Measurements from ENCODE around the gene TMEM213.
"Not testable (repeated sequence)": the region's sequence is repeated elsewhere in the genome, so short reads cannot be mapped to it uniquely, and the experiment has no call there.

TMEM213 gene

DNA sequence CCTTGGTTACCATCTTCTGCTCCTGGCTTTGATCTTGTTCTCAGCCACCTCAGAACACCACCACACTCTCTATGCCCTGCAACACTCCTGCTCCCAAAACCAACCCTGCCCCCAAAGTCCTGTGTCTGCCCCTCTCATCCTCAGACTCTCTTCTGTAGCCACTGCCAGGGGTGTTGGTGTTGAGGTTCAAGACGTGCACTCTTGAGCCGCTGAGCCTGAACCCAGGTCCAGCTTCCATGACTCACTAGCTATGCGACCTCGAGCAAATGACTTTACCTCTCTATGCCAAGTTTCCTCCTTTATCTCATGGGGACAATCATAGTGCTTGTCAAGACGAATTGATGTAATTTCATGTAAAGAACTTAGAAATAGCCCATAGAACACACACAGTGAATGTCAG lies 1.0 kb downstream of the TMEM213 start:
- no peak for DNase-seq

DNA sequence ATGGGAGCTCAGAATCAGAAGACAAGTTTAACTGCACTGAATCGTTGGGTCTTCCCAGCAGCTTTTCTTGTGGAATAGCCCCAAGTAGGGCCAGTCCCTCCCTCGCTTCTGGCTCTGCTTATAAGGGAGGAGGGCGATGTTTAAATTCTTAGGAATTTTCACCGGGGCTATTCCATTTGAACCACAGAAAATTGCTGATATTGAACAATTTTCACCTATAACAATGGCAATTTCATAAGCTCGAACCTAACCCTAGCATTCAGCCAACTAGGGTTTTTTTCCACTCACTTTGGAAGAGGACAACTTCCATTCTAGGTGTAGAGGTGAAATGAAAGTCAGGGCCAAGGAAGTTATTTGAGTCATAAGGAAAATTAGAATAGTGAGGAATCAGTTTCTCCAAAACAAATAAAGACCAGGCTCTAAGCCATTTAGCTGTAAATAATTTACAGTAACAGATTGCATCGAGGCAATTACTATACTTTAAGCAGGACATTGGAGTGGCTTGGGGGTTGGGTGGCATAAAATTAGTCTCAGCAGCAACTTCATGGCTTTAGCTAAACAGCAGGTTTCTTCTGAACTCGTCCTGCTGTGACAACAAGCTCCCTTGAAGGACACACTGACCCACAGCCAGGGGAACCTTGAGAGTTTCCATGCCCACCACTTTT lies 1.7 kb downstream of the TMEM213 start:
- no peak for DNase-seq

DNA sequence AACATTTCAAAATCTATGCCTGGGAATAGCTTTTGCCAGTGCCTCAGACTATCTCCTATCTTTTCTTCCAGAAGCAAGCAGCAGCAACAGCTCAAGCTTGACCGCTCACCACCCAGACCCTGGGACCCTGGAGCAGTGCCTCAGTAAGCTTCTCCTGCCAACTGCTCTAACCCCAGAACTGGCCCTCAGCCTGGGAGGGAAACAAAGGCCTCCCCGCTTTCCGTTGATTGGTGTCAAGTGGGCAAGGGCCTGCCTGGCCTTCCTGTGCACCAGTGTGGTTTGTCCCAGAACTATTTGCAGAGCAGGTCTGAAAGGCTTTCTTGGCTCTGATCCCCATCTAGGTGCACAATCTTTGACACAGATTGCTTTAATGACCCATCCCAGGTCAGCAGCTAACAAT lies 3.5 kb downstream of the TMEM213 start:
- no peak for DNase-seq

DNA sequence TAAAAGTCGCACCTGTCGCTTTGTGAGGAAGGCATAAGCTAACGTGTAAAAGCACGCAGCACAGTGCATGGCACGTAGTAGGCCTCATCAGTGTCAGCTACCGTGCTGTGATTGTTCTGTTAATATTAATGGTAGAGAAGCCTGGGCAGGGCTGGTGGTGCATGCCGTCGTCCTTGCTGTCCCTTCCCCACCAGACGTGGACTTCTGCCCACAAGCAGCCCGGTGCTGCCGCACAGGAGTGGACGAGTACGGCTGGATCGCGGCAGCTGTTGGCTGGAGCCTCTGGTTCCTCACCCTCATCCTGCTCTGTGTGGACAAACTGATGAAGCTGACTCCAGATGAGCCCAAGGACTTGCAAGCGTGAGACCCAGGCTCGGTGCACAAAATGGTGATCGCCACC lies 4.9 kb downstream of the TMEM213 start:
- no peak for DNase-seq

DNA sequence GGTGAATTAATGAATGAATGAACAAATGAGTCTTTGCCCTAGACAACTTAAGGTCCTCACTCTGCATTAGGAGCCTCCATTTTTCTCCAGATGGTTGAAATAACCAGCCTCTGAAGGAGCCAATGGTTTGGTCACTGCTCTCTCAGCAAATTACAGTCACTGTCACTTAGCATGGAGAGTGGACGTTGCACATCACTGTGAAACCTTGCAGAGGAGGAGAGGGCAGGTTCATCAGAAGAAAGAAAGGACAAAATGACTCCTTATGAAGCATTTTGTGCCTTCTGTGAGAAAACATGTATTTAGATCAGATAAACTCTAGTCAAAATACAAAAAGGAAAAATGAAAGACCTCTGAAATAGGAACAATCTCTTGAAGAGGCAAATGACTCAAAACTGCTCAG lies 6.8 kb downstream of the TMEM213 start:
- no peak for DNase-seq

DNA sequence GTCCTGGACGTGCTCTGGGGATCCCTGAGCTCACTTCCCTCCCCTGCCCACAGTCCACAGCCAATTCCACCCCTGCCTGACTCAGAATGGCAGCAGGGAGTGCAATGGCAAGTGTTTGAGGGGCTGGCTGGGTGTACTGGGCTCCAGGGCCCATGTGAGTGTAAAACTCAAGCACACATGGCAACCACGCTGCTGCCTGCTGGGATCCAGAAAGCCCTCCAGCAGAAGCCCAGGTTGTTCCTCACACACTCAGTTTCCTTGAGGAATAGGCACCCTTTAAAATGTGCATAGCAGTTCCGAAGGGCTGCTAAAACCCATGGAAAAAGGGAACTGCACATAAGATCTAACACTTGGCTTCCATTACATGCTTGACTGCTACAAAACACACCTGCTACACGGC lies 11.6 kb downstream of the TMEM213 start:
- DNase-seq, result no peak

DNA sequence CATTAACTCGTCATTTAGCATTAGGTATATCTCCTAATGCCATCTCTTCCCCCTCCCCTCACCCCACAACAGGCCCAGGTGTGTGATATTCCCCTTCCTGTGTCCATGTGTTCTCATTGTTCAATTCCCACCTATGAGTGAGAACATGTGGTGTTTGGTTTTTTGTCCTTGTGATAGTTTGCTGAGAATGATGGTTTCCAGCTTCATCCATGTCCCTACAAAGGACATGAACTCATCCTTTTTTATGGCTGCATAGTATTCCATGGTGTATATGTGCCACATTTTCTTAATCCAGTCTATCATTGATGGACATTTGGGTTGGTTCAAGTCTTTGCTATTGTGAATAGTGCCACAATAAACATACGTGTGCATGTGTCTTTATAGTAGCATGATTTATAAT lies 13.5 kb downstream of the TMEM213 start:
- not testable (repeated sequence) for DNase-seq

DNA sequence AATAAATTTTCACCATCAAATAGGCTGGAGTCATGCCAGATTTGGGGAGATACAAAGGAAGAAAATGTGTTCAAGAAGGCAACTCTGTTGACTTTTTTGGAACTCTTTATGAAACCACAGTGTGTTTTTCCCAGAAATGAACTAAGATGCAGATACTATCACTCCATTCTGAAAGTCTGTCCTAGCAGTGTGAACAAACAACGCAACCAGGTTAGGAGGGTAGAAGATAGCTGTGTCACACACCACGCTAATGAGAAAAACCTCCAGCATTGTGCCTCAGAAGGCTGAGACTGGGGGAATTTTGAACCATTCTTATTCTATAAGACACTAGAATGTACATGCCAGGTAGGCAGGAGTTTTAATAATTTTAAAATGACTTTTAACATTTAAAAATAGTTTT lies 16.2 kb downstream of the TMEM213 start:
- no peak for DNase-seq

DNA sequence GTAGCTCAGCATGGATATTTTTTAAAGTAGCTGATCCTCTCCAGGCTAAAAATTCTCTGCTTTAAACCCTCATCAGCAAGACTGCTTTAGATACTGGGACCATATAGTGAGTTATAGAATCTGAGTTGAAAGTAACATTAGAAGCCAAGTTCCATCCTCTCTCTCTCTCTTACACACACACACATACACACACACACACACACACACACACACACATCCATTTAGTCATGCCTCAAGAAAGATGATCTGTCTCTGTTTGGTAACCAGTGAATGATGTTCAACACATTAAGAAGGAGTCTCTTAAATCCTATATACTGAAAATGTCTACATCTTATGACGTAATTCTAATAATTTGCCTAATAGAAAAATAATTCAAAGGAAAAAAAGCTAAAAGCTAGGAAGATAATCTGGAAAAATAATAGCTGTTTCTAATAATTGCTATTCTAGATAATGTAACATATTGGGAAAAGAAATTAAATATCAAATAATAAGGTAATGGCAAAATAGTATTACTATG lies 17.1 kb downstream of the TMEM213 start:
- no peak for DNase-seq

DNA sequence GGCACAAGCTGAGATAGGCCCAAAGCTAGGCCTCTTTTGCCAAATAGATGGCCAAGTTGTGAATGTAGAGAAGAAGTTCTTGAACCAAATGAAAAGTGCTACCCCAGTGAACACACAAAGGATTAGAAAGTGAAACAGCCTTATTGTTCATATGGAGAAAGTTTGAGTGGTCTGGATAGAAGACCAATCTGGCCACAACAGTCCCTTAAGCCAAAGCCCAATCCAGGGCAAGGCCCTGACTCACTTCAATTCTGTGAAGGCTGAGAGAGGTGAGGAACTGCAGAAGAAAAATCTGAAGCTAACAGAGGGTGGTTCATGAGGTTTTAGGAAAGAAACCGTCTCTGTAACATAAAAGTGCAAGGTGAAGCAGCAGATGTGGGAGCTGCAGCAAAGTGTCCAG lies 18.9 kb downstream of the TMEM213 start:
- no peak for DNase-seq

DNA sequence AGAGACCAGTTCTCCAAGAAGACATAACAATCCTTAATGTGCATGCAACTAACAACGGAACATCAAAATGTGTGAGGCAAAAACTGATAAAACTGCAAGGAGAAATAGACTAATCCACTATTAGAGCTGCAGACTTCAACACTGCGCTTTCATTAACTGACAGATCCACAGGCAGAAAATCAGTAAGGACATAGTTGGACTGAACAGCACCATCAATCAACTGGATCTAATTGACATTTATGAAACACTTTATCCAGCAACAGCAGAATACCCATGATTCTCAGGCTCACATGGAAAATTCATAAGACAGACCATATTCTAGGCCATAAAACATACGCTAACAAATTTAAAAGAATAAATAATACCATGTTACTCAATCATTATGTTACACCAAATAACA lies 21.8 kb downstream of the TMEM213 start:
- DNase-seq, result no peak

DNA sequence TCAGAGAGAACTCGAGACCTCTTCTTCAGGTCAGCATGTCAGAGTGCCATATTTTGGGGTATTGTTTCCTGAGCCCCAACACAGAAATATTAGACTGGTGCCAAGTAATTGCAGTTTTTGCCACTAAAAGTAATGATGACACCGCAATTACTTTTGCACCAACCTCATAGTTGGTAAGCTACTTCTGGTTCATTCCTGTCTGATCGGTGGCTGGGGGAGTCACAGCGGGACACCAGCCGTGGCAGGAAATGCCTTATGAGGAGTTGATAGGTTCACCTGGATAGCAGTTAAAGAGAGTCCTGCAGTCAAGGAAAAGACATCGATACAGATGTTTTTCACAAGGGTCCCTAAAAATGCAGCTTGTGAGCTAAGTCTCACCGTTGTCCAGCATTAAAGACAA lies 24.1 kb downstream of the TMEM213 start:
- DNase-seq, result no peak

DNA sequence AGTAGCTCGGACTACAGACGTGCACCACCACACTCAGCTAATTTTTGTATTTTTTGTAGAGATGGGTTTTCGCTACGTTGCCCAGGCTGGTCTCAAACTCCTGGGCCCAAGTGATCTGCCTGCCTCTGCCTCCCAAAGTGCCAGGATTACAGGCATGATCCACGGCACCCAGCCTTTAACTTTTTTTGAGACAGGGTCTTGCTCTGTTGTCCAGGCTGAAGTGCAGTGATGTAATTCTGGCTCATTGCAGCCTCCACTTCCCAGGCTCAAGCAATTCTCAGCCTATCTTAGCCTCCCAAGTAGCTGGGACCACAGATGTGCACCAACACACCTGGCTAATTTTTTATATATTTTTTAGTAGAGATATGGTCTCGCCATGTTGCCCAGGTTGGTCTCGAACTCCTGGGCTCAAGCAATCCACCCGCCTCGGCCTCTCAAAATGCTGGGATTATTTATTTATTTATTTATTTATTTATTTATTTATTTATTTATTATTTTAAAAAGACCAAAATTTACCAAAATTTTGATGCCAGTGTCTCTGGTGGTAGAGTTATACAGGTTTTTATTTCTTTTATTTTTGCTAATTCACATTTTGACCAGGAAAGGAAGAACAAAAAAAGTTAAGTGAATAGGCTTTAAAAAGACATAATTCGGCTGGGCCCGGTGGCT lies 25.2 kb downstream of the TMEM213 start:
- DNase-seq, result no peak

DNA sequence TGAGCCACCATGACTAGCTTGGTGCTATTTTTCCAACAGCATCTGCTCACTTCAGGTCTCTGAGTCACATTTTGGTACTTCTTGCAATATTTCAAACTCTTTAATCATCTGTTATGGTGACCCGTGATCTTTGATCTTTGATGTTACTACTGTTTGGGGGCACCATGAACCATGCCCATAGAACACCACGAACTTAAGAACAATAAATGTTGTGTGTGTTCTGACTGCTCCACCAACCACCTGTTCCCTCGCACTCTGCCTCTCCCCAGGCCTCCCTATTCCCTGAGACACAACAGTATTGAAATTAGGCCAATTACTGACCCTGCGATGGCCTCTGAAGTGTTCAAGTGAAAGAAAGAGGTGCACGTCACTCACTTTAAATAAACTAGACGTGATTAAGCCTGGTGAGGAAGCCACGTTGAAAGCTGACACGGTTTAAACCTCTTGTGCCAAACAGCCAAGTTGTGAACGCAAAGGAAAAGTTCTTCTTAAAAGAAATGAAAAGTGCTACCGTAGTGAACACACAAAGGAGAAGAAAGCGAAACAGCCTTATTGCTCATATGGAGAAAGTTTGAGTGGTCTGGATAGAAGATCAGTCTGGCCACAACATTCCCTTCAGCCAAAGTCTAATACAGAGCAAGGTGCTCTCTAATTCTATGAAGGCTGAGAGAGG lies 27.4 kb downstream of the TMEM213 start:
- DNase-seq, result no peak

DNA sequence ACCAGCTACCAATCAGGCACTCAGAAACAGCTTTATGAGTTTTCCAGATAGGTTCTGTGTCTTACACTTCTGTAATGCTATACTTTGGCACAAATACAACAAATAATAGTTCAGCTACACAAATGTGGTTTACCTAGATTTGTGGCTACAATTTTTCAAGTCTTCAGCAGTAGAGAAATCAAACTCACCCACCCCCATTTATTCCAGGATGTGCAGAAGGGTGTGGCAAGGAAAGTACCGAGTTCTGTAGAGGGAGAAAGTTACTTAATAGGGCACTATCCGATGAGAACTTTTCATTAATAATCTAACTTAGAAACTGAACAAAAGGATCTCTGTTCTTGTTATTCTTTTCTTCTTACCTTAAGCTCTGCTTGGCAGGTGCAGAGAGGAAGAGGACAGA lies 30.5 kb downstream of the TMEM213 start:
- no peak for DNase-seq

DNA sequence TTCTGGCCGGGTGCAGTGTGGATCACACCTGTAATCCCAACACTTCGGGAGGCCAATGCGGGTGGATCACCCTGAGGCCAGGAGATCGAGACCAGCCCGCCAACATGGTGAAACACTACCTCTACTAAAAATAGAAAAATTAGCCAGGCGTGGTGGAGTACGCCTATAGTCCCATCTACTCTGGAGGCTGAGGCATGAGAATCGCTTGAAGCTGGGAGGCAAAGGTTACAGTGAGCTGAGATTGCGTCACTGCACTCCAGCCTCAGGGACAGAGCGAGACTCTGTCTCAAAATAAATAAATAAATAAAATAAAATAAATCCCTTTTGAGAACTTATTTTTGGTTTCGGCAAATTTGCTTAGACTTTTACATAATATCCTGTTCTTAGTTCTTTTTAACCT lies 31.5 kb downstream of the TMEM213 start:
- DNase-seq, result no peak

DNA sequence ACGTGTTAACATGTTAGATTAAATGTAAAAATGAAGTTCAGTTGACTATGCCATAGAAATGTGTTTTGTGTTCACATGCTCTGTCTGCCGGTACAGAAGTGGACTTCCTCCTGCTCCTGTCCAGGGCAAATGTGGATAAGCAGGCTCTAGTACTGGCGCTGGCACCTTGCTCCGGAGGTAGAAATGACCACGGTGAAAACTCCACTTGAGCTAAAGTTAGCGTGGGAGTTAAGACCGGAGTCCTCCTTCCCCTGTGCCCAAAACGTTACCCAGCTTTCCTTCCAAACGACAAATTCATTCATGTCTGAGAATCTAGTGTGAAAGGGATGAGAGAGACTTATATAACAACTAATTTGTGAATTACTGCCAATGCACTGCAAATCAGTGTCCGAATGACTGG lies 35.2 kb downstream of the TMEM213 start:
- DNase-seq, result no peak

DNA sequence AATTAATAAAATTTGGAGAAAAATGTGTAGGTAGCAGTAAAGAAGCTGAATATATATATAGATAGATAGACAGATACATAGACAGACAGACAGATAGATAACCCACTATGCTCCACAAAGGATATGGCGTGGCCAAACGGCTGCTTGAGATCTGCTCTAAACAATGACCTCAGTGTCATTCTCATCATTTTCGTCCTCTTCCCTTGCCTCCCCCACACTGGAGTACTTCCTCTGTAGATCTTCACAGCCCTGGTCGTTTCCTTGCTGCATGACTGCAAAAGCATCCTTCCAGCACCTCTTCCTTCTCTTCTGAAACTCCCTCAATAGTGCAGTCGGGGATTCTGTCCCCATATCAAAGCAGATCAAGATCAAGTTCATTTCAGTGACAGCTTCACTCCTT lies 35.8 kb downstream of the TMEM213 start:
- no peak for DNase-seq

DNA sequence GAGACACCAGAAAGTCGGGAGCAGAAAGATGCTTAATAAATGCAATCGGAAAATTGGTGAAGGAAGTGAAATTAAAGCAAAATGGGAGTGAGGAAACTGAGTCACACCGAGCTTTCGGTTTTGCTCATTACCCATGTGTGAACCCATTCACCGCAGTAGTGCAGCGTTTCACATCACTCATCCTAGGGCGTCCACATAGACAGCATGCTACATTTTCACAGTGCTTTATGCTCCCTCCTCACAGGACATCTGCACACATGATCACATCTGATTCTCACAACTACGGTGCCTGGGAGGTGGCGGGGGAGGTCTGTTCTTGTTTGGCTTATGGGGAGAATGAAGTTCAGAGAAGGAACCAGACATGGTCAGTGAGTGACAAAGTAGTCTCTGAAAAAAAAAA lies 36.8 kb downstream of the TMEM213 start:
- no peak for DNase-seq

DNA sequence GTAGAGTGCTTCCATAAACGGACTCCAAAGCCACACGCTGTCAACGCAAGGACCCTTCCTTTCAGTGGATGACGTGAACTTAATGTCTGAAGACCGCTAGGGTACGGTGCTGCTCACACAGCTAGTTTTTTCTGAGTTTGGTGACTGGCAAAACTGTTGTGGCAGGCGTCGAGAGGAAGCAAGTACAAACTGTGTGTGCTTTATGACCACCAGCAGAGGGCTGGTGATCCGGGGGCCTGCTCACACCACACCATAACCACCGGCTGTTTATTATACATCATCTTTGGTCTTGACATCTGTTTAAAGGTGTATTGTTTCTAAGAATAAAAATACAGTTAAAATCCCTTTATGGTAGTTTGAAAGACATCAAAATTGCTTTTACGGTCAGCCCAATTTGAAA lies 37.3 kb downstream of the TMEM213 start:
- DNase-seq, result no peak

DNA sequence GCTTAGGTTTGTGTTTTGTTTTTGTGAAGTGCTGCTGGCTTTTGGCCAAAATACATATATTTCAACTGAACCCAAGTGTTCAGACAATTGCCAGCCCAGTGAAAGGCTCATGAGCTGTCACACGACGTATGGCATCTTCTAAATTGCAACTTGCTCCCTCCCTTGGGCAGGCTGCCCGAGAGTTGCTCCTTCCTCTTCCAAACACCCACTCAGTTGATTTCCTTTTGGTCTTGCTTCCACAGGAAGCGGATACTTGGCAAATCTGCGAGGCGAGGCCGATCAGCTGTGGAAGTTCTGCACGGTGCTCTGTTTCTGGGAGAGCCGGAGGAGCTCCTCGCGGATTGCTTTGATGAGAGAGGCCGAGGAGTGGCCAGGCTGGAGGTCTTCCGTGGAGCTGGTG lies 39.8 kb downstream of the TMEM213 start:
- peak; percentile 59 for DNase-seq

DNA sequence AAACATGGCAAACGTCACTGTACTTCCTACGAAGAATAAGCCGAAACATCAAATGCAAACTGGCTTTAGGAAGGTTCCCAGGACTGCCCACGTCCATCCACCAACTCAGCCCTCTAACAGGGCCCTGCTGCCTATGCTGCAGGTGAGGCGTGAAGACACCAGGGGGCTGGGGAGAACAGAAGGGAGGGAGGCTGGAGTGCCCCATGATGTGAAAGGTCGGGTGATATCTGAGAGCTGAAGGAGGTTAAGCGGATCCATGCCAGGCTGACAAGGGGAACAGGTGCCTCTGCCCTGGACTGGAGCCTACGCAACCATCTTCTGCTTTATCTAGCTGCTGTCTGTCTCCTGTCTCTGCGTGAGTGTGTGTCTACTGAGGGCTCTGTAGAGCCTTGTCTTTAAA lies 40.4 kb downstream of the TMEM213 start:
- DNase-seq, result no peak

DNA sequence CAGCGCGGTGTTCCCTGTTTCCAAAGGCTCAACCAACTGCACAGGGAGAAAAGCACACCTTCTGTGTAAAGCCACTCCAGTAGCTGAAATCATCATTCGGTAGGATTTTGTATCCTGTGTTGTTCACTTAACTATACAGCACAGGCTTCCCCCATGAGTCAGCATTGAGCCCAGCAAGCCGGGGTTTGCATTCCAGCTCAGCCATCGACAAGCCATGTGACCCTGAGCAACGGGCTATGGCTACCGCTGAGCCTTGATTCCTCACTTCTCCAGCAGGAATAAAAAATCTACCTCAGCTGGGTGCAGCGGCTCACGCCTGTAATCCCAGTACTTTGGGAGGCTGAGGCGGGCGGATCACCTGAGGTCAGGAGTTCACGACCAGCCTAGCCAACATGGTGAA lies 44.3 kb downstream of the TMEM213 start:
- no peak for DNase-seq

All from DMS79 (cell line).